Lung microvascular endothelial cell (primary cell): ENCODE data around the gene FSTL5. TPM values are rescaled to one million over a fixed set of nuclear protein-coding genes. Genes with fewer than 3 reads are reported as not detected.
"Not testable (repeated sequence)": the region's sequence is repeated elsewhere in the genome, so short reads cannot be mapped to it uniquely, and the experiment has no call there.

Experiments used
- DNase-seq, 2 donors: peaks; one replicate each; pipeline versions ENCODE4 v3.0.0 to v3.0.0-alpha.2; 2010; ENCODE audit warnings: low read depth in 2 of 2
- total RNA-seq: library from RNA; depleted of rRNA; stranded (reverse); fragments of >200 nt; gene quantifications from 2 replicates; pipeline ENCODE4 v1.2.1, GENCODE V29; 2014

FSTL5 gene
- total RNA-seq: under 0.01 TPM in 1 of 2 replicates, not detected in the other

- DNase-seq: peak; percentile 3 to 14
Observed at GRCh38 chr4:162163892-162164759, at the start of gene FSTL5. Gene FSTL5 (minus strand): TSS chr4:162164000. CDS start chr4:162111396, 52,604 bp downstream.

- no peak for DNase-seq
Observed at GRCh38 chr4:162209706-162210105, 45.9 kb upstream of the FSTL5 start.

GRCh38 chr4:162203478-162203877 lies 39.7 kb upstream of the FSTL5 start:
- not testable (repeated sequence) for DNase-seq

DNA sequence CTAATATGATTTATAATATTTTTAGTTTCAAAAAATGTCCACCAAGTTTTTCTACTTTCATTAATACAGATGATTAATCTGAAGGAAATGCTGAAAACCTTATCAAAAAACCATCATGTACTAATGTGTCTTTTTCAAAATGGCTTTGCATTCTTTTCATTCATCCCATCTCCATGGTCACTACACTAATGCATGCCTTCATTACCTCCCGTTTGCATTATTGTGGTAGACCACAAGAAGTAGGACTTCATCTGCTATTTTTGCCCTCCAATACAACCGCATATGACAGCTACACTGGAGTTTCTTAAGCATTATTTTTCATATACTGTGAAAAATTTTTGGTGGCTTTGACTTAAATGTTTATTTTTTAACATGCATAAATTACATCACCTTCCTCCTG lies 37.9 kb upstream of the FSTL5 start:
- no peak for DNase-seq

DNA sequence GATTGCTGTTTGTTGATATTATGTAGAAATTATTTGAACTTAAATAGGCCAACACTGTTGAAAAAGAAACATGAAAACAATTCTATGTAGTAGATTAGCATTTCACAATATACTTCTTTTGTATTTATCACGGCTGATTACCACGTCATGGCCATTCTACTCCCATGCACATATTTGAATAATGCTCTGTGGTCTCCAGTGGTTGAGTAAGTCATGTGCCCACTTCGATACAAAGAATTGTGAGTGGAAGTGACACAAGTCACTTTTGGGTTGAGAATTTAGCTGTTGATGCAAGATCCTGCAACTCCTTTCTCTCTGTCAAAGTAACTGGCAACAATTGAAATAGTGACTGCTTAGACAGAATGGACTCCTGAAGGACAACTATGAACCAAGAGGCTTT lies 6.7 kb upstream of the FSTL5 start:
- DNase-seq: no peak

GRCh38 chr4:162164906-162165510 lies 1.2 kb upstream of the FSTL5 start:
- no peak for DNase-seq

DNA sequence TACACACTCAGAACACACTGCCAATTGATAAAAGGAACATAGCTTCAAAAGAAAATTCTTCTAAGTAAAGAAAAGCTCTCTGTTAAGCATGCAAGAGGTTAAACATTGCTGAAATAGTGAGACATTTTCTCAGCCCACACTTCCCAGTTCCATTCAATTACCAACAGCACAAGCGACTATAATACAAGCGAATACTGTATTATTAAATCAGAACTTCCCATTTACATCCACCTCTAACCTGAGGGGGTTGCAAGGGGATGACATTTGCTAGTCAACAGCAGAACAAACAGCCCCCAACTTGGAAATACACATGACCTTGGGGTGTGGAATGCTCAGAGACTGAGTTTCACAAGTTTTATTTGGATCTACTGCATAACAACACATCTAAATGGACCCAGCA lies 1.1 kb downstream of the FSTL5 start:
- DNase-seq: no peak

DNA sequence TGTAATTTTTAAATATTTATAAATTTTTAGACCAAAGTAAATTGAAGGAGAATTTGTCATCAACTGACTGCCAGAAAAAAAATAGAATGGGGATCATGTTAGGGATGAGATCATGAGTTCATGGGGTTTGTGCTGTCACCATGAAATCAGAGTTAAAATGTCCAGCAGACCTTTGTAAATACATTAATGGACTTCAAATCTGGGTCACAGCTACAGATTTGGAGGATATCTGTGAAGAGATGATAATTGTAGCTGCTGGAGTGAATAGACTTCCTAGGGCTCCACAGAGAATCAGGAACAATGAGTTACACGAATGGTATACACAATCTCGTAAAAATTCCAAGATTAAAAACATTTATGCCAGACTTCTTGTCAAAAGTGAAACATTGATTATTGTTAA lies 6.6 kb downstream of the FSTL5 start:
- DNase-seq: no peak

DNA sequence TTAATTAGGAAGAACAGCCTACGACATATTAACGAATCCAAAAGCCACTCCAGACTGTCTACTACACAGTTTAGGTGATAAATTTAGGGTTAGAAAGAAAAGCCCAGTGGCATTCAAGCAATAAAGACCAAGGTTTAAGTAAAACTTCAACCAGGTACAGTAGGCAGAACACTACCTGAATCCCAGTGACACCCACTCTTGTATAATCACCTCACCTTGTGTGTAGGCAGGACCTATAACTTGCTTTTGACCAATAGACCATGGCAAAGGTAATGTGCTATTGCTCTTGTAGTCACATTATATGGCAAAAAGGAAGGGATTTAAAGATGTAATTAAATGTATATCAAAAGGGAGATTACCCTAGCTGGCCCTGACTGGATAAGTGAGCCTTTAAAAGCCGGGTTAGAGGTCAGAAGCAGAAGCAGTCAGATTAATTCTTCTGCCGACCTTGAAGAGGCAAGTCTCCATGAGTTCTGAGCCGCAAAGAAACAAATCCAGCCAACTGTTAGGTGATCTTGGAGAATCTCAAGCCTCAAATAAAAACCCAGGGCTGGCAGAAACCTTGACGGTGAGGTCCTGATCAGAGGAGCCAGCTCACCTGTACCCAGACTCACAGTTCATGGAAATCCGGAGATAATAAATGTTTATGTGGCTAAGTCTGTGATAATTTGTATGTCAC lies 8.8 kb downstream of the FSTL5 start:
- no peak for DNase-seq

DNA sequence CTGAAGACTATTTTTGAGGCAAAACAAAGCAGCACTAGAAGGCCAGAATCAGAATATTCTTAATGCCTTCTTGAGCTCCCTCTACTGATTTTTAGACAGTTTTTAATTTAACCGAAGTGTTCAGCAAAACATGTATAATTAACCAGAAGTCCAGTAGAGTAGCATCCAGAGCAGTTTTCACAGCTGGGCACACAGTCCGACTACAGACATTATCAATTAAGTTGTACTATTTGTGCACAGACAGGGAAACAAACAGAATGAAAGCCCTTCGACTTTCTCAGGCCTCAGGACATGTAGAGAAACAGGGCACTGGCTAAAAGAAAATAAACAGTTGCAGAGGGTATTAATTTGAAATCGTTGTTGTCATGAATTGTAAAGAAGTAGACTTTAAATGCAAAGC lies 11.9 kb downstream of the FSTL5 start:
- DNase-seq: no peak

DNA sequence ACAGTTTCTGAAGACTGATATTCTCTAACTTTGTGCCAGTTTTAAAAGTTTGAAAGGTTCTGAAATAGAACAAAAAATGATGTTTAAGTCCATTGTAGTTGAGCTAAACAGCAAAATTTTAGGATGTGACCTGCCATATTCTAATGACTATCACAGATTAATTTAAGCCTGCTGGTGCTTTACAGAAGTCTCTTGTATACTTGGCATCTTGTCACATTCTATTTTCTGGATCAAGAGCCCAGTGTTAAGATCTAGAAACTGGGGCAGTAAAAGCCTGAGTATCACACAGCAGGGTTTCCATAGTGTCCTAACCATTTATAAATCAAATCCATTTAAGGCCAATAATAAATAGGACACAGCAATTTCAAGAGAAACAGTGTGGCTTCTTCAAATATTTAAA lies 12.4 kb downstream of the FSTL5 start:
- DNase-seq: no peak

DNA sequence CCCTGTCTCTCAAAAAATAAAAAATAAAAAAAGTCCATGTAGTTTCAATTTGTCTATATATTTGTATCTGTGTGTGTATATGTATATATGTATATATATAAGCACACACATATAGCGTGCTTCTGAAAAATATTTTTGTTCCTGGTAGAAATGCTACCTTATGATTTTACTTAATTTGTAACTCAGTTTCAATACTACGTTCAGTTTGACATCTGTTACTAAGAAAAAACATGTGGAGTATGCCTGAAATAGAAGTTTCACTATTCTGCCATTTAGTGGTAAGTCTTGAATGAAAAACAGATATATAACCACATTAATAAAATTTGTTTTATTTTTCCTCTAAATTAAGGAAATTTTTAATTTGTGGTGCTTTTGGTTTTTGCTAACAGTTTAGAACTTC lies 14.2 kb downstream of the FSTL5 start:
- DNase-seq: no peak

GRCh38 chr4:162140051-162140683 lies 23.6 kb downstream of the FSTL5 start:
- no peak for DNase-seq

- no peak for DNase-seq
Observed at GRCh38 chr4:162139412-162139811, 24.4 kb downstream of the FSTL5 start.

- DNase-seq: no peak
Observed at GRCh38 chr4:162131256-162131655, 32.5 kb downstream of the FSTL5 start.

- no peak for DNase-seq
Observed at GRCh38 chr4:162126729-162127128, 37.1 kb downstream of the FSTL5 start.

- no peak for DNase-seq
Observed at GRCh38 chr4:162117051-162117450, 46.7 kb downstream of the FSTL5 start.

DNA sequence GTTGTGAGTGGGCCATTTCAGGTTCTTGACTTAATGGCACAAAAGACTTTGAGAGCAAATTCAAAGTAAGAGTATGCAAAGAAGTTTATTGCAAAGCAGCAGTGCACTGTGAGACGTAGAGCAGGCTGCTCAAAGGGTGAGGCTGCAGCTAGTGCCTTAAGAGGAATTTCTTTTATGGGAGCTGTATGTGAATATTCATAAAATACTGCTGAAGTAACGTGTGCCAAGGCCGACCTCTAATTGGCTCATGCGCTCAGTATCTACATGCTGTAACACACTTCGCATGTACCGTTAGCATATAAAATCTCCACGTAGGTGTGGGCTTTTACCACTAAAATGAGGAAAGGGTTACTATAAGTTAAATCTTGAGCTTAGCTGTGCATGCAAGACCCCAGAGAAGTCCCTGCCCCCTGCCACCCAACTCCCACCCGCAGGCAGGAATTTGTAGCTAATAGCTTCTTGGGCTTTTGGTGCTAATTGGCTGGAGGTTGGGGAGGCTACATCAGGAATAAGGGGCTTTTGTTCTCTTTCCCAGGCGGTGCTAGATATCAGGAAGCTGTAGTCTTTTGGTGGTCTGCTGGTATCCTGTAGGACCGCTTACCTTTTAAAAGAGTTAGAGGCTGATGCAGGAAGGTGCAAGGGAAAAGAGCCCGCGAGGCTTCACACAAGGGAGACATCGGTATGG lies 47.6 kb downstream of the FSTL5 start:
- no peak for DNase-seq

GRCh38 chr4:162115333-162115732 lies 48.5 kb downstream of the FSTL5 start:
- DNase-seq: no peak

- DNase-seq: no peak
Observed at GRCh38 chr4:162111078-162111477, 52.7 kb downstream of the FSTL5 start.

DNA sequence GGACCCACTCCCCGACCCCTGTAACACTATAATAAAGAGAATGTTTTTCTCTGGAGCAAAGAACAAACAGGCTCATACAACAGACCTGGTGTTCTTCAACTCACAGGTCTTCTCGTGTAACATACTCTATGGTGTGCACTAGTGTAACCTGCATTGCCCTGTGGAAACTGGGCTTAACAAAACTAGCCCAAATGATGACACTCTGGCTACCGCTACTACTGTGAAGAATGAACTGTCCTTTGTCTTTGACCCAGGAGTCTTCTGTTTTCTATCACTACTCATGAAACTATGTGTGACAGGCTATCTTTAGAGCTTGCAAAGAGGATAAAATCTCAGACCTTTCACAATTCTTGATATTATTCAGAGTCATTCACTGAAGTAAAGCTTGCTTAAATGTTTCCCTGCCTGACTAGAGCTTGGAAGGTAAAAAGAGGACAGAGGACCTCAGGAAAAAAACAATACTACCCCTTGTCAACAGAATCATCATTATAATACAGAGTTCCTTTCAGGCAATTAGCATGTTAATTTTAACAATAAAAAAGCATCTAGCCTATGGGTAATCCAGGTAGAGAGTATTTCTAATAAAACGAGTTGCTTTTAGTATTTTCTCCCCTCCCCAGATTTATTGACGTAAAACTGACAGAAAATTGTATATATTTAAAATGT lies 59.2 kb downstream of the FSTL5 start:
- no peak for DNase-seq
